Measurements from ENCODE around the gene ZNF584.
"Not testable (repeated sequence)": the region's sequence is repeated elsewhere in the genome, so short reads cannot be mapped to it uniquely, and the experiment has no call there.

The ZNF584 gene

DNA sequence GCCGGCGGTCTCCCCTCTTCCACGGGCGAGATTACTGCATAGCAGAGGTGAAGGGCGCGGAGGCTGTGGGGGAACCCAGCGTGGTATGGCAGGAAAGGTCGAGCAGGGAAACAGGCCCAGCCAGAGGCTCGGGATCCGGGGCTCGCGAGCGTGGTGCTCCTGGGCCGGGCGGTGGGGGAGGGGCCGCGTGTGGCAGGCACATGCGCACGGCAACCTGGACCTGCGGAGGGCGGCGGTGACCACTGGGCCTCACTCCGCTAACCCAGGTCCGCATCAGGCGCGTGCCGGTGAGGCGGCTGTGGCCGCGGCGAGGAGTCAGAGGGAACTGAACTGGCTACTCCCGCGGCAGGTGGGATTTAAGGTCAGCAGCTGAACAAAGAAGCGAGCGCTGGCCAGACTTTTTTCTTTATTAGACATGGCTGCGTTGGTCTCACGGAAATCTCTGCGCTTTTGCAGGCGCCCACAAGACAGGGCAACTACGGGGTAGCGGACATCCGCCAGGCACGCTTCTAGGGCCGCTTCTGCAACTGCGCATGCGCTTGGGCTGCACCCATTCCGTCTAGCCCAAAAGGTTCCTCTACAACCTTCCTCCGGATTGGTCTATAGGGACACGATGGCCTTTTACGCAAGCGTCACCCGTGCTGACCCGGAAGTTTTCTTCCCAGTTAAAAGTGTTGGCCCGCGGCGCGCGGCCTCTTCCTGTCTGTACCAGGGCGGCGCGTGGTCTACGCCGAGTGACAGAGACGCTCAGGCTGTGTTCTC is 21.7 kb upstream of the ZNF584 start, which contains the start of gene RPS5:
Gene RPS5 (plus strand): TSS at position 694 of the 762 bp plus-strand sequence. CDS start 869 bp downstream, outside the sequence.
- peak; percentile 92 to 96 for DNase-seq

DNA sequence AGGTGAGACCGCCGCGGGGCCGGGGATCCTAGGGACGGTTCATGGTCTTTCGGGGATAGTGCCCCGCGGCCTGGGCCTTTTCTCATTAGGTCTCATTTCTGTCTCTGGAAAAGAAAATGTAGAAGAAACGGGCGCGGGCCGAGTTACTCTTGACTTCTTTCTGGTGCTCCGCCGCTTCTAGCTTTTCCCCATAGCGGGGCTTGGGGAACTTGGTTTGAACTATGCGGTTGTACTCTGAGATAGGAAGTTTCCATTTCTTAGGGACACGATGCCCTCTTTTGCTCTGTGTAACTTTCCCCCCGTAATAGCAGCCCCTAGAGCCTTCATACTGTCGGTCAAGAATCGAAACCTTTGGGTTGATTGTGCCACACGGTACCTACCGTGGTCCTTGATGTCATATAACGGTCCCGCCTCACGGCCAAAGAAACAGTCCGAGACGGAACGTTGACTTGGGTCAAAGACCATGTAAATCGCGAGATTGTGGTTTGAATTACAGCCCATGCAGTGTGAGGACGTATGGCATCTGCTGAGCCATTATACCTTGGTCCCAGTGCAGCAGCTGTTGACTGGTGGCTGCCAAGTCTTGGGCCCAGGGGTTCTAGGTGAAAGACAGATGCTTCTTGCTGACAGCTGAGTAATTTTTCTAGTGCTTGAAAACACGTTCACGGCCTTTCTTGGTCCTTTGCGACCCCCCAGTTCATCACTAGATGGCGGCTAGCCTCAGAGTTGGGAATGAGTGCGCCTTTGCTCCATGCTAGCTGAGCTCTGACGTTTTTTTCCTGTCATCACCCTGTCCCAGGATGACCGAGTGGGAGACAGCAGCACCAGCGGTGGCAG is 20.9 kb upstream of the ZNF584 start:
- no peak for DNase-seq

DNA sequence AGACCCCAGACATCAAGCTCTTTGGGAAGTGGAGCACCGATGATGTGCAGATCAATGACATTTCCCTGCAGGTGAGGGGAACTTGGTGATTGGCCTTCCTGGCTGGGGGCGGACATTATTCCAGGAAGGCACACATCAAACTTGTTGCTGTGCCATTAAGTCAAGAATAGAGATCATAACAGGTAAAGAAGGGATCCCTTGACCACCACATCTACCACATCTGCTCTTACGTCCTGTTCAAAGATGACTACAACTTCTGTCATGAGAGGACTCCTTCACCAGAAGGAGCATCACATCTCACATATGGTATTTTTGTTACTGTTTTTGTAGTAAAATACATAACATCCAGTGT is 20.3 kb upstream of the ZNF584 start:
- DNase-seq: no peak

DNA sequence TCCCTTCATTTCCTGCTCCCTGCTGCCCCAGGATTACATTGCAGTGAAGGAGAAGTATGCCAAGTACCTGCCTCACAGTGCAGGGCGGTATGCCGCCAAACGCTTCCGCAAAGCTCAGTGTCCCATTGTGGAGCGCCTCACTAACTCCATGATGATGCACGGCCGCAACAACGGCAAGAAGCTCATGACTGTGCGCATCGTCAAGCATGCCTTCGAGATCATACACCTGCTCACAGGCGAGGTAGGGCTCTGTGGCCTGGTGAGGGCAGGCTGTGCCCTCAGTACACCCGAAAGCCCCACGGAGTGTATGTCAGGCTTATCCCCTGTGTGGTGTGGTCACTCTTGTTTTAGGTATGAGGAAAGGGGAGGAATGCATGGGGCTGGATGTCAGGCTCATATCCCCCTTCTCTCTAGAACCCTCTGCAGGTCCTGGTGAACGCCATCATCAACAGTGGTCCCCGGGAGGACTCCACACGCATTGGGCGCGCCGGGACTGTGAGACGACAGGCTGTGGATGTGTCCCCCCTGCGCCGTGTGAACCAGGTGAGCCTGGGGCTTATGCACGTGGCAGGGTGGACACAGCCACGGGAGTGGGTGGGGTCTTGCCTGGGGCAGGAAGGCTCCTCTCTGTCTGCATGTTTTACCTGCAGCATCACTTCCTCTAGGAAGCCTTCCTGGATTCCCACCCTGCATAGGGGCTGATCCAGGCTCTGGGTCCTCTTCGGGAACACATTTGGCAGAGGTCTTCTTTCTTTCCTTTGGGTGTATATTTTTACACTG is 15.3 kb upstream of the ZNF584 start:
- DNase-seq: no peak

DNA sequence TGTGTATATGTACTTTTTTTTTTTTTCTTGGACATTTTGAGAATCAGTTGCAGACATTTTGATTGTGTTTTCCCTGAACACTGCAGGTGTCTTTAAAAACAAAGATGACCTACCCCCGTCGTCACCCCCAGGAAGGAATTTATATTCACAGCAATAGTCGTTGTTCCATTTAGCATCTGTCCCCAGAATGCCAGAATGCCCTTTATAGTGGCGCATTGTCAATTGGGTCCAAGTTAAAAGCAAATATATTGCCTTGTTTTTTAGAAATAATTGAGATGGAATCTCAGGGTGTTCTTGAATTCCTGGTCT is 14.8 kb upstream of the ZNF584 start:
- DNase-seq: no peak

DNA sequence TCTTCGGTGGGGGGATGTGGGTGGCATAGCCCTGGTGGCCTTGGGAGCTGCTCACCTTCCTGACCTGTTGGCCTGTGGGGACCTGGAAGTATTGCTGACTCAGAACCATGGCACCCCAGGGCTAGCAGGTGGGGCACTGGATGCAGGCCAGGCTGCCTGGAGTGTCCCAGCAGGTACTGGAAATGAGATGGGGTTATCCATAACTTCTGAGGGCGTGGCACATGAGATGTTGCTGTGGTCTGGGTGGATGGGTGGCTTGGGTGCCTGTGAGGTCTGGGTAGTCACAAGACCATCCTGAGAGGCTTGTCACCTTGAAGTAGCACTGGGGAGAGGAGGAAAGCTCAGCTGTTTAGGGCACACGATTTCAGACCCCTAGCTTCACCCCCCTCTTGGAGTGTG is 13.6 kb upstream of the ZNF584 start:
- DNase-seq: no peak

DNA sequence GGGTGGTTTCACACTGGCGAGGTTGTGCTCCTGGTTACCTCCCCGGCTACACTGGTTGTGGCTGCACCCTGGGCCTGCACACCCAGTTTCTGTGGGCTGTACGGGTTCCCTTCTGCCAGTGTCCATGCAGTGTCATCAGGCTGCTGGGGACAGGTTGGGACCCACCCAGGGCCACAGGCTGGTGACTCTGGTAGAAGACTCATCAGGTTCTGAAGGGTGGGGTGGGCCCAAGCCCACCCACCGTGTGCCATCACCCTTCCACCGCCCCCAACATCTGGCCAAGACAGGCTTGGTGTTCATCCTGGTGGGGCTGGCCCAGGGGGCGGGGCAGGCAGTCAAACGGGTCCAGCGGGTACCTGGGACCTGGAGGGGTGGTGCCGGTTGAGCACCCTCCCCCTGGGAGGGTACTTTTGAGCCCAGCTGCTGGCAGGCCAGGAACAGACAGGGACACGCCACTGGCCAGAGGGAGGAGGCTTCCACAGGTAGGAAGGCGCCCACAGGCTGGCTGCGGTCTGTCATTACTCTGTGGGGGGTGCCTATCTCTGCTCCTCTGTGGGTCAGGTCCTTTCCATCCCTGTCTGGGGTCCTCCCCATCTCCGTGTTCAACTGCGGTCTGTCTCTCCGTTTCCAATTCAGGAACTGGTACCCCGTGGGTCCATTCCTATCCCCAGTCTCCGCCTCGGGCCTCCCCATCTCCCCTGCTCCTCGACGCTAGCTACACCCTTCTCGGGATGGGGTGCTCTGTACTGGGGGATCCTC is 13.1 kb upstream of the ZNF584 start, which contains the start of gene RNF225:
Gene RNF225 (plus strand): TSS at position 437 of the 759 bp plus-strand sequence. CDS start 434 bp downstream, outside the sequence.
- DNase-seq: no peak

DNA sequence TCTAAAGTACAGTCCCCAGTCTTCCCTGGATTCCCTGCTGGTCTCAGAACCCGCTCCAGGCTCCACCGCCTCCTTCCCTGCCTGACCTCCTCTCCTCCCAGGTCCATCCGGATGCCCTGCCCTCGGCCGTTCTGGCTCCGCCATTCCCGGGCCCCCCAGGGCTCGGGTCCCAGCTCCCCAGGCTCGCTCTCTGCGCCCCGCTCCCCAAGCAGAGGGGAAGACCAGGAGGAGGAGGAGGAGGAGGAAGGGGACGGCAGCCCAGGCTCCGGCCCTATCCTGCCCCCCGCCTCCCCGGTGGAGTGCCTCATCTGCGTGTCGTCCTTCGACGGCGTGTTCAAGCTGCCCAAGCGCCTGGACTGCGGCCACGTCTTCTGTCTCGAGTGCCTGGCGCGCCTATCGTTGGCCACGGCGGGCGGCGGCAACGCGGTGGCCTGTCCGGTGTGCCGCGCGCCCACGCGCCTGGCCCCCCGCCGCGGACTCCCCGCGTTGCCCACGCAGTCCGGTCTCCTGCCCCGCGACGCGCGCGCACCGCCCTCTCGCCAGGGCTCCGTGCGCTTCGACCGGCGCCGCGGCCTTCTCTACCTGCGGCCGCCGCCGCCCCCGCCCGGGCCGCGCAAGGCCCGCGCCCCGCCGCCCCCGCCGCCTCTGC is 12.3 kb upstream of the ZNF584 start:
- DNase-seq: no peak

DNA sequence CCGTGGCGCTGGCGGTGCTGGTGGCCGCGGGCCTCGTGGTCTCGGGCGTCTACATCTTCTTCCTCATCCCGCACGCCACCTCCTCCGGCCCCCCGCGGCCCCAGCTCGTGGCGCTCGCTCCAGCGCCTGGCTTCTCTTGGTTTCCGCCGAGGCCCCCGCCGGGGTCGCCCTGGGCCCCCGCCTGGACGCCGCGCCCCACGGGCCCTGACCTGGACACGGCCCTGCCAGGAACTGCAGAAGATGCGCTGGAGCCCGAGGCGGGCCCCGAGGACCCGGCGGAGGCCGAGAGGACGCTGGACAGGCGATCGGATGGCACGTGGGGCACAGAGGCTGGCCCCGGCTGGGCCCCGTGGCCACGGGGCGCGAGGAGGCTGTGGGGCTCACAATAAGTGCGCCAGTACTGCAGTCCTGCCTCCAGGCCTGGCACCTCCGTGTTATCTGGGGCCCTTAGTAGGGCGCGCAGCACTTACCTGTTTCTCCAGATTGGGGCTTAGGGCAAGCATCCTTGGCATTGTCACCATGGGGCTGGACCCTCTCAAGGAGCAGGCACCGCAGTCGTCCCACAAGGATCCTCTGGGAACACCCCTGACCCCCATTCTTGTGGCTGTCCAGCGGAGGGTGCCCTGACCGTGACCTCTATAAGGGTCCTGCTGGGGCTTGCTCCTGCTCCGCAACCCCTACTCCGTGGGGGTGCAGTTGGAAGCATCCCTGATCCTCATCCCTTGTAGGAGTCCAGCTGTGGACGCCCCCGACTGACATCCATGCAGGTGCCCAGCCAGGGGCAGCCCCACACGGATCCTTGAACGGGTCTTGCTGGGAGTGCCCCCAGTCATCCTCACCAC is 11.5 kb upstream of the ZNF584 start:
- no peak for DNase-seq

DNA sequence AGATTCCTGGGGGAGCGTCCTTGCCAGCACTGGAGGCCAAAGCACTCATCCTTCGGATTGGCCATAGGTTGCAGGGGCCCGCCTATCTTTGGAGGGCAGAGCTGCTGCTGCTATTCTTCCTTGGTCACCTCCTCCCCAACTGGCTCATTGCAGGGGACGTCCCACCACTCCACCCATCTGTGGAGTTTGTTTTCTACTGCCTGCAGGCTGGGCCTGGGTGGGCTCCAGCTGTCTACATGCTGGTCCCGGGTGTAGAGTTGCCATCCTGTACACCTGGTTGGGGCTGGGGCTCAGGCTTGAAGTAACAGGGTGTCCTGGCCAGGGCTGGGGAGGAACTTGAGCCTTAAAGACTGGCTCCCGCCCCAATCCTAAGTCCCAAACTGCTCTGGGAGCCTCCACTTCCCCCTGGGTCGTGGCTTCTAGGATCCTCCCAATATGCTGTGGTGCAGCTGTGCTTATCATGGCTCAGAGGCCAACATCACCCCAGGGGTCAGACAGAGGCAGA is 10.9 kb upstream of the ZNF584 start:
- no peak for DNase-seq

DNA sequence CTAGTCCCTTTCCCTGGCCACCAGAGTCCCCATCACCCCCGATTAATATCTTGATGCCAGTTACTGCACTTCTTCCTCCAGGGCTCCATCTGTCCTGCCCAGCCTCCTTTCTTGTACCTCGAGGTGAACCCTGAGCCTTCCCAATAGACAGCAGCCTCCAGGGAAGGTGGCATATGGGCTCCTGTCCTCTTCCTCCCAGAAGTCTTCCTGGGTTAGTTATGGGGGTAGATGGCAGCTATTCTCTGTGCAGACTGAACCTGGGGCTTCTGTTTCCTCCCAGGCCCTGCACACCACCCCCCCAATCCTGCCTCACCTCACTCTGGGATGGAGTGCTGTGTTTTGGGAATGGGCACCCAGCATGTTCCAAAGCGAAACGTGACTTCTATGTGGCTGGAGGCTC is 10.4 kb upstream of the ZNF584 start:
- no peak for DNase-seq

DNA sequence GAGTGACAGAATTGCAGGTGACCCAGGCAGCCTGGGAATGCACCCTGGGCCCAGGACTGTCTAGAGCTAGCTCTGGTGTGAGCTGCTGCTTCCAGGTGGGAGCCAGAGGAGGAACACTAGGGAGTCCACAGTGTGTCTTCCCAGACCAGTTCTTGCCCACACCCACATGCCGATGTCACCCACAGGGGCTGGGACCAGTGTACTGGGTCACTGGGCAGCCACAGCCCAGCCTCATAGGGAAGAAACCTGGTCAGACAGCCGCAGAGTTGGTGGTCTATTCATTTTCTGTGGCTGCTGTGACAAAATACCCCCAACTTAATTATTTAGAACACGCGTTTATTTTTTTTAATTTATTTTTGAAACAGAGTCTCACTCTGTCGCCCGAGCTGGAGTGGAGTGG is 9.9 kb upstream of the ZNF584 start:
- no peak for DNase-seq

DNA sequence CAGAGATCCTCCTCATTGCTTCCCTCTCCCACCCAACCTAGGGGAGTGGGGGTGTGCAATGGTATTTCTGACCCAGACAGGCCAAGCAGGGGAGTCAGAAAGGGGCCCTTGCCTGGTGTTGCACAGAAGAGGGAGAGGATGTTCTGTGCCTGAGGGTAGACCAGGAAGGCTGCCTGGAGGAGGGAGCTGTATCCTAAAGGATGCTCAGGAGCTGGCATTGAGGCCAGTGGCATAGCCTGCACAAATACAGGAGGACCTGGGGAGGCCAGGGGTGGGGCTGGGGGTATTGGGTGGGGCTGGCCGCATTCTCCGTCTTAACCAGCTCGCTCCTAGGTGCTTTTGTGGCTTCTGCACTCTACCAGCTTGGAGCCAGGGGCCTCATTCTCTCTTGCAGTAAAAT is 8.5 kb upstream of the ZNF584 start:
- DNase-seq: no peak

DNA sequence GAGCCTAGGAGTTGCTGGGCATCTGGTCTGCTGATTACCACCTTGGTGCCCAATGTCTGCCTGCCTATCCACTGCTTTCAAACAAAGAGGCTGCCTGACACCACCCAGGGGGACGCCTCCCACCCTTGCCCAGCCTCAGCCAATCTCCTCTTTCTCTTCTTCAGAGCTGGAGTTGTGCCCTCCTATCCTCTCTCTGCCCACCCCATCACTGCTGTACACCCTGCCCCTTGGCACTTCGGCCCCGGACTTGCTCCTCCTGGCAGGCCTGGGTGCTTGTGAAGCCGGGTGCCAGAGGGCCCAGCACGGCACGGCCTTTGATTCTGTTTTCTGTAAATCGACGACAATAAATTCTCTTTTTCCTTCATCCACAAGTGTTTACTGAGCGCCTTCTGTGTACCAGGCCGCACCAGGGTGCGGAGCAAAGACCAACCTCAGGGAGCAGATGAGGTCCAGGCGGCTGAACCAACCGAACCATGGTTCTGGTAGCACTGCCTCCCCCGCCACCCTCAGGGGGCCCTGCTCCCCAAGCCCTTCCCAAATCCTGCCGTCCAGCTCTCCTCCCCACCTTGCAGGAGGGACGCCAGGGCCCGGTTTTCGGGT is 8.0 kb upstream of the ZNF584 start:
- no peak for DNase-seq

DNA sequence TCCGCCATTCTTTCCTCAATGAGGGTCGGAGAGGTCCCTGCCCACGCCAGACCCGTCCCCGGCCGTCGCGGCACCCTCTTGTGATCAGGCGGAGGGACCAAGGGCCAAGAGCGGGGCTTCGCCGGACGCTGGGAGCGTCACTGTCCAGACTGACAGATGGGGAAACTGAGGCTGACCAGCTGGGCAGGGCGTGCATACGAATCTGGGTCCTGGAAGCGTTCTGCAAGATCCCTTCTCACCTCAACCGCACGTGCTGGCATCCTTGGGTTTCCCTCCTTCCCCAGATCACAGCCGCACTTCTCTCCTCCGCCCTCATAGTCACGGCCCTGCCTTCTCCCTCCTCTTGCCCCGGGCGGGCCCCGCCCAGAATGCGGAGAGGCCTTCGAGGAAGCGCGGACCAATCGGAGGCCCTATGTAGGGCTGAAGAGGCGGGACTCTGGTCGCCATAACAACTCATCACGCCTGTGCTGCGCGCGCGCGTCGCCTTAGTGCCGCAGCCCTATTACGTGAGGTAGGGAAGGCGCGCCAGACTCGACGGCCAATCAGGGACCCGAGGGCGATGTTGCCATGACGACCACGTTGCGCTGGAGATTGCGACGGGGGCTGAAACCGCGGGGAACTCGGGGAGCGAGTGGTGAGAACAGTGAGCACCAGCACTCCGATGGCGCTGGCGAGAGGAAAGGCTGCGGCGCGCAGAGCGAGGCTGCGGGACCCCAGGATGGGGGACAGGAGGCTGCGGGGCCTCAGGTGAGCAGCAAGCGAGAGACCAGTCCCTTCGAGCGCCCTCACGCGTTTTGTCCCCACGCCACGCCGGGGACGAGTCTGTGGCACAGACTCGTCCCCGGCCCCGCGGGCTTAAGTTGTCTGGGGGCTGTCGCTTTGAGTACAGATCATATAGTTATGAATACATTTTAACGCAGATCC is 7.3 kb upstream of the ZNF584 start:
- peak; percentile 98 to 100 for DNase-seq

DNA sequence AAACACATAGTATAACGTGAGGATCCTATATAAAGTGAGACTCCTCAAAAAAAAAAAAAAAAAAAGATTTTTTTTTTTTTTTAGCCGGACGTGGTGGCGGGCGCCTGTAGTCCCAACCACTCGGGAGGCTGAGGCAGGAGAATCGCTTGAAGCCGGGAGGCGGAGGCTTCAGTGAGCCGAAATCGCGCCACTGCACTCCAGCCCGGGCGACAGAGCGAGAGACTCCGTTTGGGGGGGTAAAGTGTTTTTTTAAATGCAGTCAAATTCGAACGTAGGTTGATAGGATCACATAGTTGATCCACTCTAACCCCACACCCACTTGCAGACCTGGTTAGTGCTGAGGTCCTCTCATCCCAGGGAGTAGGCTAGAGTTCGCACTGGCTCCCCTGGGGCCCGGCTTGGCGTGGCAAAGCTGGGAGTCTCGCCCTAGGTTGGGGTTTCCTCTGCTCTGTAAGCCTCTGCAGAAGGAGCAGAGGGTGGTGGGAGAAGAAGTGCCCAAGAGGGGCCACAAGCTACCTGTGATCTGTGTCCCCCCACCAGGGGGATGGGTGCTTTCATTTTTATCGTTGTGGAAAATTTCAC is 6.5 kb upstream of the ZNF584 start:
- no peak for DNase-seq

DNA sequence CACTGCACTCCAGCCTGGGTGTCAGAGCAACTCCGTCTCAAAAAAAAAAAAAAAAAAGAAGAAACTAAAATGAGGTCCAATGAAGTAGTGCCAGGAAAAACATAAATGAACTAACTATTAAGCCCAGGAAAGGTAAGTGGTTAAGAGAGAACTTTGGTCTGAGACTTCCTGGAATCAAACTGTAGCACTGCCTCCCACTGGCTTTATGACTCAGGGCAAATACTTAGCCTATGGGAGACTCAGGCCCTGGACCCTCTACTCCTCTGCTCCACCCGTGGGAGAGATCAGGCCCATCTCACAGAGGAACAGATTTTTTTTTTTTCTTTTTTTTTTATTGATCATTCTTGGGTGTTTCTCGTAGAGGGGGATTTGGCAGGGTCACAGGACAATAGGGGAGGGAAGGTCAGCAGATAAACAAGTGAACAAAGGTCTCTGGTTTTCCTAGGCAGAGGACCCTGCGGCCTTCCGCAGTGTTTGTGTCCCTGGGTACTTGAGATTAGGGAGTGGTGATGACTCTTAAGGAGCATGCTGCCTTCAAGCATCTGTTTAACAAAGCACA is 4.5 kb upstream of the ZNF584 start:
- DNase-seq: not testable (repeated sequence)

DNA sequence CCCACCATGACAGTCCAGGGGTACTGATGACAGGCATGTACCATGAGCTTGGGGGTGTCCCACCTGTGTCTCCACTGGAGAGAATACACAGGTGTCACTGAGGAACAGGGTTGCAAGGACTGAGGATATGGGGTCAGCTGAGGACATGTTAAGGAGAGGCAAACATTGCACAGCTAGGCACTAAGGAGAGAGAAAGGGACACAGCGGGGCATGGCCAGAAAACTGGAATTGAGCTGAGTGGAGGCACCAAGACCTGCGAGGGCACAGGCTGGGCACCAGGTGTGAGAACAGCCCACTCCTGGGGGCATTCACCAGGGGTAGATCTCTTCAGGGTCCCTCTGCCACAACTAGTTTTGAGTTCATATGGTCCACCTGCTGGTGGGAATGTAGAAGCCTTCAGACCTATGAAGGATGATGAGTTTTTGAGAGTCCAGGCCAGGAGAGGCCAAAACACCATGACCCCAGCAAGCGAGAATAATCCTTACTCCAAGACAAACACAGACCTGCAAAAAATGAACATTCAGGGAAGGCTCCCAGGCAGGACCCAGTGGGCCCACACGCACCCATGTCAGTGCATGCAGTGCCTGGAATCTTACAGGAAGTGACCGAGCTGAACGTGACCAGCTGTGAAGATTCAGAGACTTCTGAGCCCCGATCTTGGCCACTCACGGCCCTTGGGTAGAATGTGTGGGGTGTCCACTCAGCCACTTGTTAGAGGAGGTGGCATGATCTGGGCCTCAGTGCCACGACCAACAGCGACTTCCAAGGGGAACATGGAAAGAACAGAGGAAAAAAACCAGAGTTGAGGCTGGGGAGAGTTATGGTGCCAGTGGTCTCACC is 1.4 kb upstream of the ZNF584 start:
- no peak for DNase-seq
